ENCODE measurements around the gene GMDS.

GMDS gene

GRCh38 chr6:1940381-1940780 lies 305.0 kb downstream of the GMDS start:
- H3K27ac Mint-ChIP-seq = no peak overlapping the region
- H3K4me3 Mint-ChIP-seq = no peak overlapping the region
- H3K9me3 Mint-ChIP-seq = no peaks in the 10 kb centered on the region
- H3K4me1 Mint-ChIP-seq (ENCODE audit: low read depth) = no peaks in the 10 kb centered on the region
- no peaks in the 10 kb centered on the region for H3K27me3 Mint-ChIP-seq (ENCODE audit: low read depth)
- H3K36me3 Mint-ChIP-seq (ENCODE audit: low read depth) = no peaks in the 10 kb centered on the region

GRCh38 chr6:1933292-1933691 lies 312.1 kb downstream of the GMDS start:
- Mint-ChIP-seq H3K9me3 (peaks cover 5% of the 10 kb centered on the region), H3K27ac (no peak overlapping the region), H3K36me3 (ENCODE audit: low read depth) (no peaks in the 10 kb centered on the region), H3K4me1 (ENCODE audit: low read depth) (no peaks in the 10 kb centered on the region), H3K27me3 (ENCODE audit: low read depth) (no peaks in the 10 kb centered on the region), H3K4me3 (no peak overlapping the region)

GRCh38 chr6:1931817-1932216 lies 313.6 kb downstream of the GMDS start:
- Mint-ChIP-seq H3K9me3 (peaks cover 10% of the 10 kb centered on the region), H3K27ac (no peak overlapping the region), H3K27me3 (ENCODE audit: low read depth) (no peaks in the 10 kb centered on the region), H3K4me3 (no peak overlapping the region), H3K4me1 (ENCODE audit: low read depth) (no peaks in the 10 kb centered on the region), H3K36me3 (ENCODE audit: low read depth) (peaks cover 3% of the 10 kb centered on the region)

GRCh38 chr6:1930356-1930755 lies 315.0 kb downstream of the GMDS start:
- Mint-ChIP-seq H3K27ac (no peak overlapping the region), H3K4me1 (ENCODE audit: low read depth) (no peaks in the 10 kb centered on the region)

DNA sequence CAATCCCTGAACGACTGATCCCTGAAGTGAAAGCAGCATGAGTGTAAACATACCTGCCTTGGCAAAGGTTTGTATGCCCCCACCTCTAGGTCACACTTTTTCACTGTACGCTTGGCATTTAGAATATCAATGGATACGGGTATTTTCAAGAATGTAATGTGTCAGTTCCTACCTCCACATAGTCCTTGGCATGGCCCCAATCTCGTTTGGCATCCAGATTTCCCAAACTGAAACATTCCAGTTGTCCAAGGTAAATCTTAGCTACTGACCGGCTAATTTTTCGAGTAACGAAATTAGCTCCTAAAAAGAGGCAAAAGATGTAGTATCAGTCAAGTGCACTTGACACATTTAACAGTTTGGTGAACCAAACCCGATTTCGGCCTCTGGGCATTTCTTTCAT lies 315.5 kb downstream of the GMDS start:
- H3K9me3 Mint-ChIP-seq = peaks cover 14% of the 10 kb centered on the region
- peaks cover 4% of the 10 kb centered on the region for H3K36me3 Mint-ChIP-seq (ENCODE audit: low read depth)
- H3K27me3 Mint-ChIP-seq (ENCODE audit: low read depth) = no peaks in the 10 kb centered on the region
- no peaks in the 10 kb centered on the region for H3K4me1 Mint-ChIP-seq (ENCODE audit: low read depth)
- no peak overlapping the region for H3K27ac Mint-ChIP-seq
- no peak overlapping the region for H3K4me3 Mint-ChIP-seq

More at GRCh38 chr6:1930356-1930755, 315.0 kb downstream of the GMDS start:
- Mint-ChIP-seq H3K9me3 (peaks cover 14% of the 10 kb centered on the region), H3K4me3 (no peak overlapping the region), H3K36me3 (ENCODE audit: low read depth) (peaks cover 4% of the 10 kb centered on the region), H3K27me3 (ENCODE audit: low read depth) (no peaks in the 10 kb centered on the region)

DNA sequence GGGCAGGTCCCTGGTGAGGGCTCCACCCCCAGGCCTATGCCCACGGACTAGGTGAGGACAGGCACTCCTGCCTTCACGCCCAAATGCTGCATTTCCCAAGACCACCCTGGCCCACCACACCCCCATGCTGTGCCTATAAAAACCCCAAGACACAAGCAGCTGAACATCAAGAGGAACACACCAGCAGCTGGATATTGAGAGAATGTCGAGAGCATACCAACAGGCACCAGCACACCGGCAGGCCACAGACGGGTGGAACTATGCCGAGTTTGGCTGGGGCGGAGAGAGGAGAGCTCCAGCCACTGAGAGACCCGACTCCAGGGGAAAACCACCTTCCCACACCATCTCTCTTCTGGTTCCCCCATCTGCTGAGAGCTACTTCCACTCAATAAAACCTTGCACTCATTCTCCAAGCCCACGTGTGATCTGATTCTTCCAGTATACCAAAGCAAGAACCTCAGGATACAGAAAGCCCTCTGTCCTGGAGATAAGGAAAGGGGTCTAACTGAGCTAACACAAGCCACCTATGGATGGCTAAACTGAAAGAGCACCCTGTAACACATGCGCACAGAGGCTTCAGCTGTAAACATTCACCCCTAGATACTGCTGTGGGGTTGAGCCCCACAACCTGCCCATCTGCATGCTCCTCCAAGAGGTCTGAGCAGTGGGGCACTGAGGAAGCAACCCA lies 319.5 kb downstream of the GMDS start:
- Mint-ChIP-seq H3K4me1 (ENCODE audit: low read depth) (no peaks in the 10 kb centered on the region), H3K27me3 (ENCODE audit: low read depth) (no peaks in the 10 kb centered on the region), H3K4me3 (no peak overlapping the region), H3K9me3 (peaks cover 10% of the 10 kb centered on the region), H3K27ac (no peak overlapping the region), H3K36me3 (ENCODE audit: low read depth) (peaks cover 4% of the 10 kb centered on the region)

DNA sequence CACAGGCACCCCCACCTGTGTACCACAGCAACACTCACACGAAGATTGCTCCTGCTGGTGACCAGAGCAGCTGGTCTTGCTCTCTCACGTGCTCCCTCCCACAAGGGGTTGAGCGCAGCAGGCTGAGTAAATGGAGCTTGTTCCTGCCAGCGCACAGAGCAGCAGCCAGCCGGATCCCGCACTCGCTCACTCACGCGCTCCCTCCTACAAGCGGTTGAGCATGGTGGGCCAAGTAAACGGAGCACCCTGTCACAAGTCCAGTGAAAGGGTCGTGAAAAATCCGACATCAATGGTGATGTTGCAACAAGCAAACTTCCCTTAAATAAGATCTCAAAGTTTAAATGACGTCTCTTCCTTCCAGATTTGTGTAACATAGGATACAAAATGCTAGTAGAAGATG lies 322.0 kb downstream of the GMDS start:
- no peak overlapping the region for H3K27ac Mint-ChIP-seq
- H3K4me3 Mint-ChIP-seq = no peak overlapping the region
- no peaks in the 10 kb centered on the region for H3K27me3 Mint-ChIP-seq (ENCODE audit: low read depth)
- no peaks in the 10 kb centered on the region for H3K4me1 Mint-ChIP-seq (ENCODE audit: low read depth)
- H3K36me3 Mint-ChIP-seq (ENCODE audit: low read depth) = peaks cover 4% of the 10 kb centered on the region
- peaks cover 10% of the 10 kb centered on the region for H3K9me3 Mint-ChIP-seq

GRCh38 chr6:1917626-1918371 lies 327.6 kb downstream of the GMDS start:
- H3K4me3 Mint-ChIP-seq = no peak overlapping the region
- no peaks in the 10 kb centered on the region for H3K9me3 Mint-ChIP-seq
- H3K27ac Mint-ChIP-seq = no peak overlapping the region

DNA sequence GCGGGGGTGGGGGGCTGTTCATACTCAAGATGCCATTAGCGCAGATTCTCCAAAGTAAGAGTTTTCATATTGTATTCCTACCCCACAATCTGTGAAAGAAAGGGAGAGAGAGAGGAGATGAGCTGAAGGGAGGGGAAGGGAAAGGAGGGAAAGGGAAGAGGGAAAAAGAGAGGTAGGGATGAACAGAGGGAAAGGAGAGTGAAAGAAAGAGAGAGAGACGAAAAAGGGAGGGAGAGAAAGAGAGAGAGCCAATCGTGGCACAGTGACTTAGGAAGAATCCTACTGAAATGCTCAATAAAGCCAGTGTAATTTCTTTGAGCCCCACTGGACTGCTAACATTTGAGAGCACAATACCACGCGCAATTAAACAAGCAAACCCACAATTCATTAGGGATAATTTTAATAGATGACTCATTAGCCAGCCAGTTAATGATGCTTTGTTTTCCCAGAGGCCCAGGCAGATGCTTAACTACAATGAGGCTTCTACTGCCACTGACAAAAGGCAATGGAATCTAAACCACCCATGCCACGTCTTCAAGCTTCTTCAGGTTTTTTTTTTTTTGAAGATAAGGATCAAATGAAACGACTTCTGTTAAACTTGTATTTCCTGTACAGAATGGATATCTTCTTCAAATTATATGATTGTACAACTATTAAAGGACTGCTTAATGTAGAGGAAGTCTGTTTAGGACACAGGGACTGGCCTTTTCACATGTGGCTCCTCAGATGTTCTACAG lies 328.9 kb downstream of the GMDS start:
- no peak overlapping the region for H3K27ac Mint-ChIP-seq
- H3K9me3 Mint-ChIP-seq = no peaks in the 10 kb centered on the region
- no peak overlapping the region for H3K4me3 Mint-ChIP-seq
- no peaks in the 10 kb centered on the region for H3K27me3 Mint-ChIP-seq (ENCODE audit: low read depth)
- H3K4me1 Mint-ChIP-seq (ENCODE audit: low read depth) = peaks cover 10% of the 10 kb centered on the region
- no peaks in the 10 kb centered on the region for H3K36me3 Mint-ChIP-seq (ENCODE audit: low read depth)

More at GRCh38 chr6:1917626-1918371, 327.6 kb downstream of the GMDS start:
- no peaks in the 10 kb centered on the region for H3K36me3 Mint-ChIP-seq (ENCODE audit: low read depth)
- H3K27me3 Mint-ChIP-seq (ENCODE audit: low read depth) = no peaks in the 10 kb centered on the region
- H3K4me1 Mint-ChIP-seq (ENCODE audit: low read depth) = peaks cover 10% of the 10 kb centered on the region

DNA sequence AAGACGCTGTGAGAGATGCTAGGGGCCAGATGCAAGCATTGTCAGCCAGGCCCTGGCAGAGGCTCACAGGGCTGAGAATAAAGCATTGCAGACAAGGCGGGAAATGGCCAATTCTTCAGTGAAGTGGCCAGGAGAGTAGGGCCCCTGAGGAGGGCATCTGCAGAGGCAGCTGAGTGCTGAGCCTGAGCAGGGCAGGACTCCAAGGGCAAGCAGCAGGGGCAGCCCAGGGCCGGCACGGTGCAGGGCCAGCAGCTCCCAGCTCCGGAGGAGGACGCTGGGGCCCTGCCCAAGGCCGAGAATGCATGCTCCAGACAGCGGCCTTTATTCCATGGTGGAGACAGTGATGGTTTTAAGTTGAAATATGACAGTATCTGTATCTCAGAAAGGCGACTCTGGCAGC lies 330.2 kb downstream of the GMDS start:
- Mint-ChIP-seq H3K4me1 (ENCODE audit: low read depth) (peaks cover 10% of the 10 kb centered on the region), H3K27me3 (ENCODE audit: low read depth) (no peaks in the 10 kb centered on the region), H3K36me3 (ENCODE audit: low read depth) (no peaks in the 10 kb centered on the region), H3K9me3 (no peaks in the 10 kb centered on the region), H3K27ac (no peak overlapping the region), H3K4me3 (no peak overlapping the region)

DNA sequence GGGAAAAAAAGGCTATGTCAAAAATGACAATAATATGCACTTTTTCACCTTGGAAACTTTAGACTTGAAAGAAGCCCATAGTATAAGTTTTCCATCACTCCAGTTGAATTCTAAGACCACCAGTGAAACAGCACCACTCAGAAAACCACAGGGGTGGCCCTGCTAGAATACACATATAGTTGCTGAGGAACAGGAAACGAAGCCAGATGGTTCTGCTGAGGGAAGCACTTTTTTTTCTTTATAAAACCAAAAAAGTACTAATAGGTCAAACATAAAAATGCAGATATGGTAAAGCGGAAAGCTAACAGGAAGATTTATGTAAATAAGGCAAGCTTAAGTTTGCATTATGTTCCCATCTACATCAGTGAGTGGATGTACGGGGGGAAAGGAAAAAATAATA lies 331.8 kb downstream of the GMDS start:
- no peaks in the 10 kb centered on the region for H3K36me3 Mint-ChIP-seq (ENCODE audit: low read depth)
- no peak overlapping the region for H3K27ac Mint-ChIP-seq
- H3K27me3 Mint-ChIP-seq (ENCODE audit: low read depth) = no peaks in the 10 kb centered on the region
- H3K9me3 Mint-ChIP-seq = no peaks in the 10 kb centered on the region
- H3K4me3 Mint-ChIP-seq = no peak overlapping the region
- peaks cover 10% of the 10 kb centered on the region for H3K4me1 Mint-ChIP-seq (ENCODE audit: low read depth)

DNA sequence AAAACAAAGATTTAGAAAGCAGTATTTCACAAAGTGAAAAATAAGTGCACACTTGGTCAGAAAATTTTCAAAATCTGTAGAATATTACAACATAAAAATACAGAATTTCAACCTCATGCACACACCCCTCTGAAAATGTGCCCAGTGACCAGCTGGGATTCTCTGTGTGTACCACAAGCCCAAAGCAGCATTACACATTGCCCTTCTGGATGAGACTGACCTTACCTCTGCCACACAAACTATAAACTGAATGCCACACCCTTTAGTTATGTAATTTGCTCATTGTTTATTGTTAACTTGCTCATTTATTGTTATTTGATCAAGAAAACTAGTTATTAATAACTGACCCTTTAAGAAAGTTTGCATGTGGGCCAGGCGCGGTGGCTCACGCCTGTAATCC lies 332.7 kb downstream of the GMDS start:
- Mint-ChIP-seq H3K9me3 (no peaks in the 10 kb centered on the region), H3K4me1 (ENCODE audit: low read depth) (peaks cover 8% of the 10 kb centered on the region), H3K36me3 (ENCODE audit: low read depth) (no peaks in the 10 kb centered on the region), H3K4me3 (no peak overlapping the region), H3K27ac (no peak overlapping the region), H3K27me3 (ENCODE audit: low read depth) (no peaks in the 10 kb centered on the region)

- no peak overlapping the region for H3K27ac Mint-ChIP-seq
- no peak overlapping the region for H3K4me3 Mint-ChIP-seq
- no peaks in the 10 kb centered on the region for H3K4me1 Mint-ChIP-seq (ENCODE audit: low read depth)
- H3K36me3 Mint-ChIP-seq (ENCODE audit: low read depth) = no peaks in the 10 kb centered on the region
- H3K27me3 Mint-ChIP-seq (ENCODE audit: low read depth) = no peaks in the 10 kb centered on the region
- no peaks in the 10 kb centered on the region for H3K9me3 Mint-ChIP-seq
Observed at GRCh38 chr6:1911474-1911873, 333.9 kb downstream of the GMDS start.

- Mint-ChIP-seq H3K4me3 (no peak overlapping the region), H3K36me3 (ENCODE audit: low read depth) (no peaks in the 10 kb centered on the region), H3K27me3 (ENCODE audit: low read depth) (no peaks in the 10 kb centered on the region), H3K4me1 (ENCODE audit: low read depth) (no peaks in the 10 kb centered on the region), H3K9me3 (no peaks in the 10 kb centered on the region), H3K27ac (no peak overlapping the region)
Observed at GRCh38 chr6:1910621-1911407, 334.6 kb downstream of the GMDS start.
